Activated T-cell treated with anti-CD3 and anti-CD28 coated beads, Interleukin-2, amount 50 U/mL, for 1 hour (primary cell): ENCODE data around the gene ZDHHC14.

Source experiments
- DNase-seq: peaks from one replicate; pipeline ENCODE4 v3.0.0-alpha.2; 2020

The ZDHHC14 gene

GRCh38 chr6:157494132-157494710, 113.2 kb downstream of the ZDHHC14 start:
- DNase-seq: no peak

DNA sequence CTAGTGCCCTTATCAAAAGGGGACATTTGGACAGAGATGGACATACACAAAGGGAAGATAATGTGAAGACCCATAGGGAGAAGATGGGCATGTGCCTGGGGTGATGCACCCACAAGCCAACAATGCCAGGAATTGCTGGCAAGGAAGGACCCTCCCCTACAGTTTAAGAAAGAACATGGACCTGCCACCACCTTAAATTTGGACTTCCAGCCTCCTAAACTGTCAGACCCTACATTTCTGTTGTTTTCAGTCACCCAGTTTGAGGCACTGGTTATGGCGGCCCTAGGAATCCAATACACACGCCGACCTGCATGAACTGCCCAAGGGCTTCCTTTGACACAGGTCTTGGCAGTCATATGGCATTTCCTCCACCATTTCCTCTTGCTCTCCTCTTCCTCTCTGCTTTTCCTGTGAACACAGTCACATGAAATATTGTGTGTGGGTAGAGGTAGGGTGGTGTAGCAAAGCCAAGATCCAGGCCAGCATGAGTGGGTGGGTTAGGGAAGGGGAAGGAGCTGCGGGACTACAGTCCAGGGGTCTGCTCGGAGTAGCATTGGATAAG, 115.6 kb downstream of the ZDHHC14 start:
- DNase-seq: no peak

DNA sequence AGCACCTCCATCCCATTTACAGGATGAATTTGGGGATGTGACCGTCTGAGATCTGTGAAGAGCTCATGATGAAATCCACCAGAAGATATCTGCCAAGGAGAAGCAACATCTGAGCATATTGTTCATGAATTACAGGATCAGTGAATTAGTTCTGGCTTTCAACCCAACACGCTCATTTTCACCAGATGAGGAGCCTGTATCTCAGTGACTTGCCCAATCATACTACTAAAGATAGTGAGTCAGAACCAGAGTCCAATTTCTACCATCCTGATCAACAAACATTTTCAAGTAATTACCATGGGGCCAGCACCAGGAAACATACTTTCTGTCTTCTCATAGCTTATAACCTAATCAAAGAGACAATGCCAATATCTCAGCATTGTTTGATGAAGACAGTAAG, 116.6 kb downstream of the ZDHHC14 start:
- no peak for DNase-seq

DNA sequence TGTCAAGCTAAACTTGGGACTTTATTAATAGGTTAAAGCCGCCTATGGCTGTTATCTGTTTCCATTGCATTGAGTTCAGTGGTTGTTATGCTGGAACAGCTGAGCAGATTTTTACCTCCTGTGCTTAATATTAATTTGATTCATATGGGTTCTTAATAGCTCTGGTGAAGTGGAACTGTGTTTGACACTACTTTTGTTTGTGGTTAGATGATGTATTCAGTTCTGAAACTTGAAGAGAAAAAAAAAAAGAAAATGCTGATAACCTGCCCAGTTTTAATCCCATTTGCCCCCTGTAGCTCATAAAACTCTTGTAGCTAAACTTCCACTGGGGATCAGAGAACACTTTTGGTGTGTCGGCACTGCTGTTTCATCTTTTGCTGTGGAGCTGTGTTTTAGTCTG, 117.8 kb downstream of the ZDHHC14 start:
- DNase-seq: no peak

DNA sequence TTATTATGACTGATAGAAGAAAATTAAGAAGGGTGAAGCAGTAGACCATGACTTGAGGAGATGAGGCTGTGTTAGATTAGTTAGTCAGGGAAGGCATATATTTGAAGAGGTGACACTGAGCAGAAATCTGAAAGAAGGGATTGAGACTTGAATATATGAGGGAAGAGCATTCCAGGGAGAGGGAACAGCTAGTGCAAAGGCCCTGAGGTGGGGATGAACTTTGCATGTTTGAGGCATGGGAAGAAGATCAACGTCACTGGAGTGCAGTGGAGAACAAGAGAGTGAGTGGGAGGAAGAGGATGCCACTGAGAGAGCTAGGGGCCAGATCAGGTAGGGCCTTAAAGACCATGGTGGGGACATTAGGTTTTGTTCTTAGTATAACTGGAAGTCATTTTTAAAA, 119.0 kb downstream of the ZDHHC14 start:
- no peak for DNase-seq

DNA sequence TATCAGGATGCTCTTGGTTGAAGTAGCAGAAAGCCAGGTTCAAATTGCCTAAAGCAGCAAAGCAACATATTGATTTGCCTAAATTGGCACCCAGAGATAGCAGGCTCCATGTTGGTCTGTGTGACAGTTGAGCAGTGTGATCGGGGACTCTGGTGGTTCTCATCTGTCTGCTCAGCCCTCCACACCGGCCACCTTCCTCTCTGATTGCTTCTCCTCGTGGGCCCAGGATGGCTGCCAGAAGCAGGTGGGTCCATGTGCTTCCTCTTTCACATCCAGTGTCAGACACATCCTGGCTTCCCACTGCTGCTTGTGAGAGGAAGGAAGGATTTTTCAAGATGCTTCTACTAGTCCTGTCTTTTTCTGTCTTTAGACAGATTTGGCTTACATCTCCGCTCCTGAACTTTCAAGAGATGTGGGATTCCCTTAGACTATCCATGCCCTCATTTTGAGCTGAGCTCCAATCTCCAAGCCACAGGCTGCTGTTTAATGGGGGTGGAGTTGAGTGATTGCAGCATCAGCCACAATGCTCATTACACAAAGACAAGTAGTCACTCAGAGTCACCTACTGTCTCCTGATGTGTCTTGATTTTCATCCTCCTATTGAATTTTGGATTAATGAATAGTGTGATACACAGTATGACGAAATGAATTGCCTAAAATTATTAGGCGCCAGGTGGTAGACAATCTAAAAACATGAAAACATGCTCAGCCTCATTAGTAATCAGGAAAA, 122.2 kb downstream of the ZDHHC14 start:
- no peak for DNase-seq

DNA sequence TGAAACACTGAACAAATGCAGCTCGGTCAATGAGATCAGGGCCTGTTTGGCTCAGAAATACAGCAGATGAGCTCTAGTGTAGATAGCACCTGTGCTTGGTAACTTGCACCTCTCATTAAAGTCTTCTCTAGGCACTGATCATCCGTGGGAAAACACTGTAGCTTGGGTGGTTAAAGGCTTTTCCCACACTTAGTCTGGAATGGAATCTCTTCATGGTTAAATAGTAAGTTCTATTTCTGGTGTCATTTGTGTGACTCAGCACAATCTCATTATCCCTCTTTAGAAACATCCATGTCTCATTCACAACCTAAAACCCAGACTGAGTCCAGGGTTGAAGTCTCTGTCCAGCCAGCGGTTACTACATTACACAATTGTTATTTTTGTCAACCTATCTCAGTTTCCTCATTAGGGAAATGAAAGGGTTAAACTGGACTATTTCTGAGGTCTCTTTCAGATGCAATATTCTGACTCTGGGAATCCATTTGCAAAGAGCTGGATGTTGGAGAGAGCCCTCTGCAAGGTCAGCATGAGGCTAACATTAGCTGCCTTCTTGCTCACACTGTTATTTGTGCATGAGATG, 125.0 kb downstream of the ZDHHC14 start:
- DNase-seq: no peak

- DNase-seq: peak; percentile 27
Measured at GRCh38 chr6:157510323-157511188, 129.6 kb downstream of the ZDHHC14 start.

DNA sequence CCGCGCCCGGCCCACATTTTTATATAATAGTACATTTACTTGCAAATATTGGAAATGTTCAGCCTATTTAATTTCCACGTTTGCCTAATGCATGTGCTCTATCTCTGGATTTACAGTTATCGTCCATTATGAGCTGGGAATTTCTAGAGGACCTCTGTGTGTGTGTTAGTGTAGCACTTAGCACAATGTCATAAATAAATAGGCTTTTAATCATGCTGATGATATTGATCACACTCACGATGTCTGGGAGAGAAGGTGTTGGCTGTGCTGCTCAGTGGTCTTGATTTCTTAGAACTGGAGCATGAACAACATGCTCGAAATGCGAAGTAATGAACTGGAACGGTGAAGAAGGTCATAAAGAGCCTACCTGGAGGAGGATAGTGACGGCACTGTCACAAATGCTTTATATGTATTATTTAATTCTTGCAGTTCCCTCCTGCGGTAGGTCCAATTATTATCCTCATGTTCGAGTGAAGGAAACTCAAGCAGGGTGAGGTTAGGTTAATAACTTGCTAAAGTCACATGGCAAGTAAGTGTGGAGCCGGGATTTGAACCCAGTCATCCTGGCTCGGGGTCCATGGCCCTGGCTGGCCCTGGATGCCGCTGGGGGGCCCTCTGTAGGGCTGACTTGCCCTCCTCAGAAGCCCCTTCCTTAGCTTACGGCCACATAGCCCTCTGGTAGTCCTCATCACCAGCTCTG, 130.8 kb downstream of the ZDHHC14 start:
- DNase-seq: no peak

DNA sequence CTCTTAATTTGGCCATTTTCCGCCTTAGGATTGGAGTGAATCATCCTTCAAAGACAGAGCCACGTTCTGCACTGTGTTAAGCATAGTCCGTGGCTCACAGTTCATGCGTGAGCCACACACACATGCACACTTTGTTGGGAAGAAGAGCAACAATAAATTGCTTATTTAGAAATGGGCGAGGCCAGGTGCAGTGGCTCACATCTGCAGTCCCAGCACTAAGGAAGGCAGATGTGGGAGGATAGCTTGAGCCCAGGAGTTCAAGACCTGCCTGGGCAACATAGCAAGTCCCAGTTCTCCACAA, 131.3 kb downstream of the ZDHHC14 start:
- no peak for DNase-seq

DNA sequence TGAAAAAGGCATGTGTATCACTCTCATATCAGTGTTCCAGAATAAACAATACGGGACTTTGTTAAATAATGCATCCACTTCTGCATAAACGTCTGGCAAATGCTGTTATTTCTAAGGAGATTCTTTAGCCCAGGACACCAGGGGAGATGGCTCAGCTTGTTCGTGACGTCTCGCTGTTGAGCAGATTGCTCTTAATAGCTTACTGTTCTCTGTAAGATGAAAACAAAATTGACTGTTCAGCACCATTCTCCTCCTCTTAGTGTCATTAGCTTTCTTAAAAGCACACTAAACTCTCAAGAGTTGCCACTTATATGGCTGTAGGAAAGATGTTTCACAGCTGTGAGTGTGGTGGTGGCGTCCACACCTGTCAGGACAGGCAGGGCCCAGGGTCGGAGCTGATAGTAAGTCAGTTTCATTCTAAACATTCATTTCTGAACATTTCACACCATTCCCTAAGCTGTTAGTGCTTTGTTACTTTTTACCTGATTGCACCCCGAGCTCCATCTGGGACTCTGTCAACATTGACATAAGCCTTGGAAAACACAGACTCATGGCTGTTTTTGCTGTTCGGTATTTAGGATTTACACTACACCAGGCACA, 132.1 kb downstream of the ZDHHC14 start:
- no peak for DNase-seq

GRCh38 chr6:157513619-157514485, 132.9 kb downstream of the ZDHHC14 start:
- no peak for DNase-seq

DNA sequence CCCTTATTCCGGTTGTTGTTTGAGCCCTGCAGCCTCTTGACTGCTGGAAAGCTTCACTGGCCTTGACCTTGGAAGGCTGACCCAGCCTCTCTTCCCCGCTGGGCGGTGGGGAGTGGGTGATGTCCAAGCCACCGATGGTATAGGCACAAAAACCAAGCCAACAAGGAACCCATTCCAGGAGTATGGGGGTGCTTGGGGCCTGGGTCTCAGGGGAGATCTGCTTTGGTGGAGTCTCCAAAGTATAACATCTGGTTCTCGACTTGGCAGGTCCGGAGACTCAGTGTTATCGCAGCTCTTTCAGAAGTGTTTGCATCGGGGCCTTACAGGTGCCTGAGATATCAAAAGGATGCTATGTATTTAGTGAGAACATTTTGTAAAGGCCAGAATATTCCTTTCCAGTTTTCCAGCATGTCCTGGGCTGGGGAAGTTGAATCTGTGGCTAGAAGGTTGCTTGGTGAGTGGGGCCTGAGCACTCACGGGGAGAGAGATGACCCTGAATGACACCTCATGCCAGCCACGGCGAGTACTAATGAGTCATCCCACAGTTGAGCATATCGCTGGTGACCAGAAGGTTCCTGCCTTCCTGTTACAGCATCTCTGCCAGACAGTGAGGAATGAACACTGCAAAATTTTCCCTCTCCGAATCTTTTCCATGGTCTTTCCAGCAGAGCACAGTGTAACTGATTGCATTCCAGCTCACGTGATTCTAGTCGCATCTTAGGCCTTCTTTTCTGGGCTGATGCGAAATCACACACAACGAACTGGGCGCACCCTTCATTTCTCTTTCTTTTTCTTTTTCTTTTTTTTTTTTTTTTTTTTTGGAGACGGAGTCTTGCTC, 133.9 kb downstream of the ZDHHC14 start:
- DNase-seq: no peak

- DNase-seq: no peak
Measured at GRCh38 chr6:157516319-157517026, 135.5 kb downstream of the ZDHHC14 start.

DNA sequence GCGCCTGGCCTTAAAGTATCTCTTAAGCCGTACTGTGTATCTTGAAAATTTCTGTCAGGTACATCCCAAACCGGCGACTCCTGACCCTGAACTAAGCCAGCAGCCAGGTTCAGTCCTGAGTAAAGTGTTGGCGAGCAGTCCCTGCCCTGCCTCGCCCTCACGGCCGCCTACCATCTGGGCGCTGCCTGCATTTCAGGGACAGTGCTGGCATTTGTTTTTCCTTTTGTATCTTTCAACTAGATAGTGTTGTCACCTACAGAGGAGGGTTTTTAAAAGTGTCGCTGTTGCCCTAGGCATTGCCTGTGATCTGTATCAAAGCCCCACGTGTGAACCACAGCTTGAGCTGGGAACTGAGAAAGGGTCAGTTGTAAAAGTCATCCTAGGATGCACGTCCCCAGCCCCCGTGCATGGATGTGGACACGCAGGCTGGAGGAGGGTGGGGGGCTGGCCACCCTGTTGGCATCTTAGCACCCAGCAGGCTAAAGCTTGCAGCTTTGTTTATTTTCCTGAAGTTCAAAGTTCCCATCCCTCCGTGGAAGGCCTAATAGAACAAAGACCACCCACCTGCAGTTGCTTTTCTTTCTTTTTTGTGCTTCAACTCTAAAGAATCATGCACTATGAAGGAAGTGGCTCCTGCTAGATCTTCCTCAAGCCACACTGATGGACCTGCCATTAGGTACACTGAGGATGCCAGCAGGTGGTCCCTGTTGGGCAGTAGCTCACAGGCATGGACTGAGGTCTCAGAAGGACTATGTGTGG, 136.8 kb downstream of the ZDHHC14 start:
- no peak for DNase-seq

DNA sequence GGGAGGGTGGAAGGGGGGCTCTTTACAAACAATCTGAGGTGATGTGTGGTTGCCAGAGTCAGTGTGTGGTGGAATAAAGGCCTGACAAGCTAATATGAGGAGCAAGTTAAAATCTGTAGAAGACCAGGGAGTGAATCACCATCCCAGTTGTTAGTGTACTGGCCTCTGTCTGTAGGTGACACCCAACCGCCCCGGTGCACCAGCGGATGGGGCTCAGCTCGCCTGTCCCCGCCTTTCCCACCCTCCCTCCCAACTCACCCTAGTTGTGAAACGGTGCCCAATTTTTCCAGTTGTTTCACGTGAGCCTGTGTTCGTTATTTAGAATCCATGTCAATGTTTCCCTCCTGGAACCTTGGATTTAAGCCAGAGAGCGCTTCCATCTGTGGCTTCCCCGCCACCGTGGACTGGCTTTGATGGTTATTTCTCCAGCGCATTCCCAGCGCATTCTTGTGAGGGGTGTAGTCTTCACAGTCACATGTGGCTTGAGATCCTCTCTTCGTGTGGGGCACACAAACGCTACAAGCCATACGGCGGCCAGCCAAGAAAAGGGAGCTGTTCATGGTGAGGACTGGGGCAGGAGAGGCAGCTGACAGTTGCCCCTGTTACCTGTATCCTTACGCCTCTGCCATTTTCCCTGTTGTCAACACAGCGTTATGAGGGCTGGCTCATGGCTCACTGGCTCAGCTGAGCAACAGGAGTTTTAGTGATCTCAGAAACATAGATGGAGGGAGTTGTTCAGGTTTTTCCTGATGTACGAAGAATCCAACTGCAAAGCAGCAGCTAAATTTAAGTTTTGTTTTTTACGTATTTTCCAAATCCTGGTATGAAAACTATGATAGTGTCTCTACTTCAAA, 137.6 kb downstream of the ZDHHC14 start:
- DNase-seq: no peak

- DNase-seq: no peak
Measured at GRCh38 chr6:157519255-157520116, 138.5 kb downstream of the ZDHHC14 start.
